Stimulated activated CD4-positive, alpha-beta T cell treated with anti-CD3 and anti-CD28 coated beads, Interleukin-2, amount 100 ng/mL, for 48 hours (primary cell): ENCODE data around the gene KYNU.
"Not testable (repeated sequence)": the region's sequence is repeated elsewhere in the genome, so short reads cannot be mapped to it uniquely, and the experiment has no call there.

ENCODE experiments used
- DNase-seq, 2 donors: peaks; one replicate each; pipeline ENCODE4 v3.0.0-alpha.2; 2020

KYNU gene

GRCh38 chr2:142877216-142877838 lies at the start of gene KYNU:
Gene KYNU (plus strand): TSS chr2:142877664. CDS start chr2:142885368, 7,704 bp downstream.
- DNase-seq, result no peak

DNA sequence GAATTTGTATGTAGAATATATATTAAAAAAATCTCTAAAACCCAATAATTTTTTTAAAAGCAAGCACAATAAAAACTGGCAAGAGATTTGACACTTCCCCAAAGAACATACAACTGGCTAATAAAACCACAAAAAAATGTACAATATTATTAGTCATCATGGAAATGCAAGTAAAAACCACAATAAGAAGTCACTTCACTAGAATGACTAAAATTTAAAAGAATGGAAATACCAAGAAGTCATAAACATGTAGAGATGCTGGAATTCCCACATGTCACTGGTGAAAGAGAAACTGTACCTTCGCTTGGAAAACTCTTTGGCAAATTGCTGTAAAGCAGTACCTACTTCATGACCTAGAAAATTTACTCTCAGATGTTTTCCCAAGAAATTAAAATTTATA lies 43.4 kb upstream of the KYNU start:
- no peak for DNase-seq

GRCh38 chr2:142840436-142840835 lies 37.0 kb upstream of the KYNU start:
- no peak for DNase-seq

DNA sequence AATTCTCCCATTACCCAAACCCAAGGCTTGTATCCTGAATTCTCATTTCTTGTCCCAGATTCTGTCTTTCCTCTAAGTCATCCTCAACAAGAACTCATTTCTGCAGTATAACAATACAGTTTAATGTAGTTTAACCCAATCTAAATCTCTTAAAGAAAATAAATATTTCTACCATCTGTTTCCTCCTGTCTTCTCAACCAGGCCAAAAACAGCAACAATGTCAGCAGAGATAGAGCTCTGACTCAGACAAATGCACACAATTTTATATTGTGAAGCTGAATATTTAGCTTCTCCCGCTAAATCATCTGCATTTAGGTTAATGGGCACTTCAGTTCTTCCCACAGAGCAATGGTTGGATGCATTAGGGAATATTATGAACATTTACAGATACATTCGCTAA lies 35.7 kb upstream of the KYNU start:
- no peak for DNase-seq

GRCh38 chr2:142842369-142842768 lies 35.1 kb upstream of the KYNU start:
- DNase-seq, result no peak

- no peak for DNase-seq
These were observed 33.7 kb upstream of the KYNU start for GRCh38 chr2:142843731-142844130.

DNA sequence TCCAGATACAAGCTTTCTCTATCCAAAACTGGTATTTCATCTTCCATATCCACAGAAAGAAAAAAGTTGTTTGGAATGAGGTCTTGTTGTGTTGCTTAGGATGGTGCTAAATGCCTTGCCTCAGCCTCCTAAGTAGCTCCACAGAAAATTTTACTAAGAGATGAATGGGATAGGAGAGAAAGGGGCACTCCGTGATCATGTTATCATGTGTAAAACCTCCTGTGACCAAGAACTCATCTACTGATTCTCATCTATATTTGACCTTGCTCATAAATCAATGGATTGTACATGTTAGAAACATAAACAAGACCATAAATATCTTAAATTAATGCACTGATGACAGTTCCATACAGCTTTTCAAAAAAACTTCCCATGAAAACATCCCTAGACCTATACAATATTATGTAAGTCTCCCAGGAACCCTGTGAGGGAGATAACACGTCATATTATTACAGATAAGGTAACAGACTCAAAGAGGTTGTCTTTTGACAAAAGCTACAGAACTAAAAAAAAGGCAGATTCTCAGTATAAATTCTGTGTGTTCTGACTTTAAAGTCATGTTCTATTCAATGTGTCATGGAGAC lies 29.3 kb upstream of the KYNU start:
- no peak for DNase-seq

- no peak for DNase-seq
These were observed 27.6 kb upstream of the KYNU start for GRCh38 chr2:142849820-142850219.

GRCh38 chr2:142853912-142854311 lies 23.6 kb upstream of the KYNU start:
- no peak for DNase-seq

DNA sequence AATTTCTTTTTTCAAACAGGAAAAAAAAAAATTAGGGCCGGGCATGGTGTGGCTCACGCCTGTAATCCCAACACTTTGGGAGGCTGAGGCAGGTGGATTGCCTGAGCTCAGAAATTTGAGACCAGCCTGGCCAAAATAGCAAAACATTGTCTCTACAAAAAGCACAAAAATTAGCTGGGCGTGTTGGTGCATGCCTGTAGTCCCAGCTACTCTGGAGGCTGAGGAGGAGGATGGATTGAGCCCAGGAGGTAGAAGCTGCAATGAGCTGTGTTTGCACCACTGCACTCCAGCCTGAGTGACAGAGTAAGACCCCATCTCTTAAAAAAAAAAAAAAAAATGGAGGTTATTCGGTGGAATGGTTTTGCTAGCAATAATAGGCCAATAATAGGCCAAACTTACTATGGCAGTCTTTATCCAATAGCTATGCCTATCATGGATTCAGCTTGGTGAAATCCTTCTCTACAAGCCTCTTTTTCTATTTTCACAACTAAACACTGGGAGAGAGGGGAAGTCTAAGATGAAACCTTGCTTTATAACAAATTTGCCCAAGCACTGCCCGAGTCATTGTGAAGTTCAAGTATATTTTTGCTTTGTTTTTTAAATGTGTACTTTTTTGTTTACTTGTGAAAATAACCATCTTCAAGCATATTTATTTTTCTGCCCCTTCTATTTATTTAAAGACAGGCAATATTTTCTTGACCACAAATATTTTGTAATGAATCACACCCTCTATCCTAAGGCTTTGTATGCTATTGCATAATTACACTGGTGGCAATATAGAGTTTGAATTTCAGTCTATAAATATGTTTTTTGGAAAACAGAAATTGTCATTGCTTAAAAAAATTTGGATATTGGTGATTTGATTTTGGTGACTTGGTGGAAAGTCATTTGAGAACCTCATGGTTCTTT lies 20.0 kb upstream of the KYNU start:
- no peak for DNase-seq

DNA sequence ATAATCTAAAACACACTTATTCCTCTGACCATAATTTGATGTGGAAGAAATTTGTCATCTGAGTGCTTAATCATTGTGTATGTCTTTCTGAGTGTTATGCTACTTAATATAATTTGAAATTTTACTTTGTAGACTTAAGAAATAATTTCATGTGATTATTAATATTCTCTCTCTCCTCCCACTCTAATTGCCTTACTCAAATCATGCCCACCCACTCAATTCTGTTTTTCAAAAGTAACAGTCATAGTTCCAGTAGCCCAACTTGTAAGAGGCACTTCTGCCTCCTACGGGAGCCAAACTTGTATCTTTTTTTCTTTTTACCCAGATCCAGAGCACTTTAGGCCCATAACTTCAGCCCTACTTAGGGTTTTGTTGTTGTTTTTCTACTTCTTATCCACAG lies 18.5 kb upstream of the KYNU start:
- no peak for DNase-seq

GRCh38 chr2:142862299-142862698 lies 15.2 kb upstream of the KYNU start:
- no peak for DNase-seq

DNA sequence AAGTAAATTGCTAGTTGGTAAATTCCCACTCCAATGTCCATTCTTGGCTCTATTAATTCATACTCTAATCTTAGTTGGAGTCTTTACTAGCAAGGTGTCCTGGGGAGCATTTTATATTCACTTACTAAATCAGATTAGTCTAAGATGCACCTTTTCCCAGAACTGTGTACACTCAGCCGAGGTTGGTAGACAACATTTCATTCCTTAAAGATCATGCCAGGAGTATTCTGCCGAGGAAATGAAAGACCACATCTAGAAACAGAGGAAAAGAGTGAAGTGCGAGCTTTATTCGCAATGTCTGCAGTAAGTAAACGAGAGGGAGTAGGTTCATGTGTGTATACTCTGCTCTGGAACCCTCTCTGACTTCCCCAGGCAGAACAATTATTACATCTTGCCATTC lies 14.6 kb upstream of the KYNU start:
- DNase-seq, result no peak

GRCh38 chr2:142863485-142863961 lies 13.9 kb upstream of the KYNU start:
- DNase-seq, result no peak

- not testable (repeated sequence) for DNase-seq
These were observed 12.9 kb upstream of the KYNU start for GRCh38 chr2:142864605-142865004.

- no peak for DNase-seq
These were observed 11.5 kb upstream of the KYNU start for GRCh38 chr2:142865924-142866323.

- no peak for DNase-seq
These were observed 11.0 kb upstream of the KYNU start for GRCh38 chr2:142866426-142866825.

DNA sequence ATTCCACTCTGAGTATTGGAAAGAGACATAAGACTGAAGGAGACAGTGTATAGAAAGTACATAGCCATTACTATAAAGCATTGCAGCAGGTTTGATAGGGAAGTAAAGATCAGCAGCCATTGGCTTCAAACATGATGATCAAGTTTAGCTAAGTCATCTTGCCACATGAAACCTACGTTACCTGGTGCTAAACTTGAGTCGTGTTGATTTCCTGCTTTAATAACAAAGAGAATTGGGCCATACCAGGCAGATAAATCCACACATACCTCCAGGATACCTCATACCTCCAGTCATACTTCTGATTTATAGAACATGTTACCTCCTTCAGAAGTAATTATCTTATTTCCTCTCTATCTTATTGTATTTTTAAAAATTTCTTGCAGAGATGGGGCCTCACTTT lies 10.3 kb upstream of the KYNU start:
- DNase-seq, result no peak

GRCh38 chr2:142868229-142868762 lies 9.2 kb upstream of the KYNU start:
- no peak for DNase-seq

- not testable (repeated sequence) for DNase-seq
These were observed 8.4 kb upstream of the KYNU start for GRCh38 chr2:142869065-142869460.

DNA sequence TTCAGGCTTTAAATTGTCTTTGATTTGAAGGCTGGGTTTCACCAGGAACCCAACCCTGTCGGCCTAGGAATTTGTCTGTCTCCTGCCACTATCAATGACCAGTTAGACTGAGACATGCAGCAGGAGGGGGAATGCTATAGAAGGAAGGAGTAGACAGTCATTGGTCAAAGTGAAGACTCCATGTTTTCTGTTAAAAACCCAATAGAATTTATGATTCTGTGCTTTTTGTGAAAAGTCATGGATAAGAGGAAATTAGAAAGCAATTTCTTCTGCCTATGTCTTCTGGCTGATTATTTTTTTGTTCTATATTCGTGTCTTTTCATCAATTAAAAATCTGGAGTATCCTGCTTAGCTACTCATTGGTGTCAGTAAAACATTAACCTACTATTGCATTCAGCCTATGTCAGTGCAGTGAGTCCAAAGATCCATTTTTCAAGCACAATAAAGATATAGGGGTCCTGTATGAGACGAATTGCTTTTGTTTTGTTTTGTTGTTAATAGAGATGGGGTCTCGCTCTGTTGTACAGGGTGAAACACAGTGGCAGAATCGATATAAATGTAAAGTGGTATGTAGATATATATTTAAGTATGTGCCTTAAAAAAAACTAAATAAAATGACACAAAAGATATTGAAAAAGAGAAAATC lies 7.9 kb upstream of the KYNU start:
- no peak for DNase-seq

GRCh38 chr2:142870526-142870925 lies 6.9 kb upstream of the KYNU start:
- DNase-seq, result no peak

DNA sequence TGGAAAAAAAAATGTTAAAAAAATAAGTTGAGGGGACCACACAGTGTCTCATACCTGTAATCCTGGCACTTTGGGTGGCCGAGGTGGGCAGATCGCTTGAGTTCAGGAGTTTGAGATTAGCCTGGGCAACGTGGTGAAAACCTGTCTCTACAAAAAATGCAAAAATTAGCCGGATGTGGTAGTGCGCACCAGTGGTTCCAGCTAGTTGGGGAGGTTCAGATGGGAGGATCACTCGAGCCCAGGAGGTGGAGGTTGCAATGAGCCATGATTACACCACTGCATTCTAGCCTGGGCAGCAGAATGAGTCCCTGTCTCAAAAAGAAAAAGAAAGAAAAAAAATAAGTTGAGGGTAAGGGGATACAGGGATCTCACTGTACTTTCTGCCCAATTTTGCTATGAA lies 6.1 kb upstream of the KYNU start:
- no peak for DNase-seq
